Thyroid gland (tissue), 4 donors: ENCODE measurements around the gene NEK5. TPM values are rescaled to one million over a fixed set of nuclear protein-coding genes. Genes with fewer than 3 reads are reported as not detected.

Experiments
- DNase-seq, 2 donors: peaks; one replicate each; pipeline ENCODE4 v3.0.0-alpha.2; 2019
- H3K27ac ChIP-seq, 3 donors: fragments of 200-600 bp; sonication (generic); 1 replicate in 2 of 3; 2 replicates in 1 of 3; pipeline ENCODE4 v1.5.1; 2016 to 2019; ENCODE audit warnings: mild to moderate bottlenecking in 1 of 3, moderate library complexity in 1 of 3
- H3K27me3 ChIP-seq: fragments of 200-600 bp; sonication (generic); one replicate; pipeline ENCODE4 v1.5.1; 2019
- H3K36me3 ChIP-seq, 2 donors: fragments of 200-600 bp; sonication (generic); one replicate each; pipeline ENCODE4 v1.5.1; 2016 to 2019
- H3K4me1 ChIP-seq, 2 donors: fragments of 200-600 bp; sonication (generic); one replicate each; pipeline ENCODE4 v1.5.1; 2017 to 2019
- H3K4me3 ChIP-seq, 3 donors: fragments of 200-600 bp; sonication (generic); replicated peaks in 1 of 3; 1 replicate in 2 of 3; 2 replicates in 1 of 3; pipeline ENCODE4 v1.5.1; 2016; ENCODE audit warnings: mild to moderate bottlenecking in 1 of 3
- H3K9me3 ChIP-seq: fragments of 200-600 bp; sonication (generic); one replicate; pipeline ENCODE4 v1.5.1; 2017
- CTCF ChIP-seq, 6 experiments: fragments of 200-600 bp in 3 of 6; fragments of 450-650 bp in 3 of 6; sonication (generic) in 3 of 6; IDR thresholded peaks; one replicate each; pipeline ENCODE4 v1.5.1; 2016 to 2019; ENCODE audit warnings: antibody characterized with exemption in 6 of 6, mild to moderate bottlenecking in 2 of 6, inconsistent platforms in 1 of 6, moderate library complexity in 1 of 6
- POLR2A ChIP-seq, 2 donors: fragments of 450-650 bp; IDR thresholded peaks; one replicate each; pipeline ENCODE4 v1.6.1; 2017; ENCODE audit warnings: antibody characterized with exemption in 2 of 2, mild to moderate bottlenecking in 2 of 2, moderate library complexity in 1 of 2
- WGBS, 2 donors: methylation state at CpG; one replicate each; pipeline ENCODE4 v1.1.5; 2017; 5-methylcytosine and 5-hydroxymethylcytosine counted together
- intact Hi-C: fragments of 100-400 bp; cut with DNase I; formaldehyde crosslinking; loops from one replicate; pipeline ENCODE4 v1.15.1; 2023
- total RNA-seq, 4 donors: library from RNA; depleted of rRNA; stranded (reverse); fragments of >200 nt; gene quantifications; one replicate each; pipeline ENCODE4 v1.2.3, GENCODE V29; 2016

The NEK5 gene
- total RNA-seq, 4 donors from 2014 or later, result 0.13 to 0.73 (median 0.48) TPM

GRCh38 chr13:52010890-52011631 lies 117.8 kb downstream of the NEK5 start, which contains the start of gene ATP7B:
ATP7B (minus strand) TSS chr13:52011450; CDS start chr13:52011337, 113 bp downstream.
- DNase-seq, result peak; percentile 21 to 34
- TF ChIP-seq CTCF (IDR thresholded peaks at IDR 0.05) (no peak), POLR2A (IDR thresholded peaks at IDR 0.05) (no peak)
- intact Hi-C loops, result loop anchor here (10.0 kb wide), 1 partner anchor 196 kb away; no protein-coding TSS in a partner anchor
- Histone ChIP-seq H3K9me3 (no peaks in the 10 kb centered on the region), H3K27ac (peak within 1 kb of the TSS in 2 of 3 donors; percentile 34 to 78), H3K27me3 (no peaks in the 10 kb centered on the region), H3K4me3 (peak within 1 kb of the TSS; percentile 74 to 97 (median 80)), H3K36me3 (no peaks in the 10 kb centered on the region), H3K4me1 (peaks cover 7 to 15% of the 10 kb centered on the region in 2 donors)
- 8 to 11% methylated on average over 26 to 41 of the region's 46 CpGs for WGBS, 2 donors

GRCh38 chr13:52009946-52010345 lies 118.9 kb downstream of the NEK5 start:
- no peak for TF ChIP-seq CTCF (IDR thresholded peaks at IDR 0.05)
- TF ChIP-seq POLR2A (IDR thresholded peaks at IDR 0.05), result no peak
- 71 to 75% methylated on average over 6 of the region's 6 CpGs for WGBS, 2 donors
- Histone ChIP-seq H3K36me3 (no peaks in the 10 kb centered on the region), H3K9me3 (no peaks in the 10 kb centered on the region), H3K4me3 (no peak overlapping the region), H3K27me3 (no peaks in the 10 kb centered on the region), H3K27ac (no peak overlapping the region), H3K4me1 (peaks cover 7 to 15% of the 10 kb centered on the region in 2 donors)
- intact Hi-C loops, result loop anchor here (10.0 kb wide), 2 partner anchors 165 to 195 kb away; partner anchors contain the start of gene TMEM272
- DNase-seq, result no peak

- WGBS, 2 donors, result 85 to 86% methylated on average over 8 of the region's 8 CpGs
- TF ChIP-seq POLR2A (IDR thresholded peaks at IDR 0.05) (no peak), CTCF (IDR thresholded peaks at IDR 0.05) (no peak)
- Histone ChIP-seq H3K4me3 (no peak overlapping the region), H3K27me3 (no peaks in the 10 kb centered on the region), H3K36me3 (no peaks in the 10 kb centered on the region), H3K27ac (no peak overlapping the region), H3K9me3 (no peaks in the 10 kb centered on the region), H3K4me1 (peaks cover 7% of the 10 kb centered on the region in 2 donors)
- intact Hi-C loops, result loop anchor here (10.0 kb wide), 1 partner anchor 162 kb away; the partner anchor contains the start of gene TMEM272
- DNase-seq, result no peak
Measured at GRCh38 chr13:52006523-52007245, 122.2 kb downstream of the NEK5 start.

- Histone ChIP-seq H3K9me3 (no peaks in the 10 kb centered on the region), H3K27me3 (no peaks in the 10 kb centered on the region), H3K36me3 (no peaks in the 10 kb centered on the region), H3K4me1 (peaks cover 5% of the 10 kb centered on the region in 2 donors), H3K4me3 (no peak overlapping the region), H3K27ac (no peak overlapping the region)
- 89 to 94% methylated on average over 13 of the region's 13 CpGs for WGBS, 2 donors
- no peak for TF ChIP-seq CTCF (IDR thresholded peaks at IDR 0.05)
- no peak for TF ChIP-seq POLR2A (IDR thresholded peaks at IDR 0.05)
- intact Hi-C loops, result loop anchor here (10.0 kb wide), 1 partner anchor 161 kb away; the partner anchor contains the start of gene TMEM272
- DNase-seq, result no peak
Measured at GRCh38 chr13:52005841-52006522, 122.9 kb downstream of the NEK5 start.
